Psoas muscle (tissue), 8 donors: ENCODE results near the gene SOX11. TPM values are rescaled to one million over a fixed set of nuclear protein-coding genes. Genes with fewer than 3 reads are reported as not detected.
"Not testable (repeated sequence)": the region's sequence is repeated elsewhere in the genome, so short reads cannot be mapped to it uniquely, and the experiment has no call there.

ENCODE experiments used
- ATAC-seq, 4 donors: fragments of 200-7000 bp; cut with Tn5 transposase; one replicate each; pipeline ENCODE4 v1.9.1; 2020; ENCODE audit warnings: moderate library complexity in 3 of 4, mild to moderate bottlenecking in 2 of 4
- DNase-seq, 2 donors: peaks; one replicate each; pipeline ENCODE4 v3.0.0-alpha.2; 2020
- H3K27ac ChIP-seq: fragments of 200-600 bp; one replicate; pipeline ENCODE4 v1.8.0; 2022
- H3K27me3 ChIP-seq, 3 donors: fragments of 200-600 bp in 1 of 3; one replicate each; pipeline versions ENCODE4 v1.6.1 to v1.8.0; 2013 to 2022; ENCODE audit warnings: low read length in 2 of 3, mild to moderate bottlenecking in 2 of 3, moderate library complexity in 1 of 3; ENCODE audit not compliant: insufficient read depth in 3 of 3
- H3K36me3 ChIP-seq, 2 donors: fragments of 200-600 bp in 1 of 2; one replicate each; pipeline versions ENCODE4 v1.6.1 to v1.8.0; 2013 to 2022; ENCODE audit warnings: low read depth in 1 of 2, mild to moderate bottlenecking in 1 of 2, moderate library complexity in 1 of 2; ENCODE audit not compliant: insufficient read depth in 1 of 2
- H3K4me1 ChIP-seq: fragments of 200-600 bp; one replicate; pipeline ENCODE4 v1.8.0; 2022
- H3K4me3 ChIP-seq: fragments of 200-600 bp; one replicate; pipeline ENCODE4 v1.8.0; 2022; ENCODE audit warnings: mild to moderate bottlenecking
- H3K9me3 ChIP-seq: fragments of 200-600 bp; one replicate; pipeline ENCODE4 v1.8.0; 2022
- WGBS, 3 donors: extraction: QIAGEN DNeasy Blood & Tissue Kit; methylation state at CpG; one replicate each; pipeline versions ENCODE4 v1.1.6 to v1.1.7; 2013; 5-methylcytosine and 5-hydroxymethylcytosine counted together
- intact Hi-C, 2 donors: fragments of 100-400 bp; cut with DNase I; formaldehyde crosslinking; loops; one replicate each; pipeline versions ENCODE4 v1.11.0 to v1.14.2; 2022
- polyA plus RNA-seq, 3 donors: library from polyadenylated mRNA; stranded (reverse); fragments of 200-250 nt; gene quantifications; one replicate each; pipeline ENCODE4 v1.2.3, GENCODE V29; 2013
- total RNA-seq, 4 donors: library from RNA; stranded (reverse); fragmentation: NEBNext Ultra II Directional in 2 of 4; extraction: Animal tissue kit (Norgen Biotek cat#: 25700) in 2 of 4; gene quantifications; one replicate each; pipeline versions ENCODE4 v1.2.1 to v1.2.4, GENCODE V29; 2021 to 2023
- TF ChIP-seq, protein P1 (sequence below): fragments of 200-600 bp; IDR thresholded peaks from one replicate; pipeline ENCODE4 v1.8.0; 2022; ENCODE audit warnings: antibody characterized with exemption
- donor health status: healthy with polysubstance abuse.
- donor health status: DM: no; HTN: no; CAD: no; lungs with moderate emphysema.
- donor health status: Bipolar disorder and iron deficiency.
- donor health status: healthy.
- donor health status: DM: yes; HTN: yes; CAD: no.
- donor health status: DM: no; HTN: no; CAD: no.
- donor health status: DM: no; HTN: no; CAD: no.
- donor health status: DM: yes; HTN: yes; CAD: no.

Gene SOX11
- total and polyA plus RNA-seq, 7 donors = 0.01 to 0.43 (median 0.05) TPM; not detected in 1

DNA sequence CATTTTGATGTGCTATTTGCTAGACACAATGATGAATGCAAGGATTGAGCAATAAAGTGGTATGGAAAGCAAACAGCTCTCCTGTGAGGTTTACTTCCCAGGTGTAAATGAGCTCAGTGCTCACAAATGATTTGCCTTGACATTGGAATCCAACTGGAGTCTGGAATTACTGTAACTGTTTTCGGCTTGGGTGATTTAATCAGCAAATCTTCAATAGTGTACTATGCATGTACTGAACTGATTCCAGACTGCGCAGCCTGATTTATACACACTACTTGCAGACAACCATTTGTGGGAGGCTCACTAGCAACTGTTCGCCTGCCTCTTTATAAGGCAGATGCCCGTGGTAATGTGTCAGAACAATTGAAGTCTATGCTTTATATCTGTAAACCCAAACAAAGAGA is 27.9 kb upstream of the SOX11 start:
- H3K4me3 ChIP-seq = no peak overlapping the region
- TF ChIP-seq, protein P1, sequence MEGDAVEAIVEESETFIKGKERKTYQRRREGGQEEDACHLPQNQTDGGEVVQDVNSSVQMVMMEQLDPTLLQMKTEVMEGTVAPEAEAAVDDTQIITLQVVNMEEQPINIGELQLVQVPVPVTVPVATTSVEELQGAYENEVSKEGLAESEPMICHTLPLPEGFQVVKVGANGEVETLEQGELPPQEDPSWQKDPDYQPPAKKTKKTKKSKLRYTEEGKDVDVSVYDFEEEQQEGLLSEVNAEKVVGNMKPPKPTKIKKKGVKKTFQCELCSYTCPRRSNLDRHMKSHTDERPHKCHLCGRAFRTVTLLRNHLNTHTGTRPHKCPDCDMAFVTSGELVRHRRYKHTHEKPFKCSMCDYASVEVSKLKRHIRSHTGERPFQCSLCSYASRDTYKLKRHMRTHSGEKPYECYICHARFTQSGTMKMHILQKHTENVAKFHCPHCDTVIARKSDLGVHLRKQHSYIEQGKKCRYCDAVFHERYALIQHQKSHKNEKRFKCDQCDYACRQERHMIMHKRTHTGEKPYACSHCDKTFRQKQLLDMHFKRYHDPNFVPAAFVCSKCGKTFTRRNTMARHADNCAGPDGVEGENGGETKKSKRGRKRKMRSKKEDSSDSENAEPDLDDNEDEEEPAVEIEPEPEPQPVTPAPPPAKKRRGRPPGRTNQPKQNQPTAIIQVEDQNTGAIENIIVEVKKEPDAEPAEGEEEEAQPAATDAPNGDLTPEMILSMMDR = no peak
- intact Hi-C loops = no loop called here
- H3K4me1 ChIP-seq = no peaks in the 10 kb centered on the region
- no peak for ATAC-seq
- H3K27ac ChIP-seq = no peak overlapping the region
- no peak for DNase-seq
- H3K9me3 ChIP-seq = peaks cover 5% of the 10 kb centered on the region
- no peaks in the 10 kb centered on the region for H3K36me3 ChIP-seq
- 87 to 89% (median 89%) methylated on average over 4 of the region's 4 CpGs for WGBS, 3 donors
- H3K27me3 ChIP-seq = no peaks in the 10 kb centered on the region

DNA sequence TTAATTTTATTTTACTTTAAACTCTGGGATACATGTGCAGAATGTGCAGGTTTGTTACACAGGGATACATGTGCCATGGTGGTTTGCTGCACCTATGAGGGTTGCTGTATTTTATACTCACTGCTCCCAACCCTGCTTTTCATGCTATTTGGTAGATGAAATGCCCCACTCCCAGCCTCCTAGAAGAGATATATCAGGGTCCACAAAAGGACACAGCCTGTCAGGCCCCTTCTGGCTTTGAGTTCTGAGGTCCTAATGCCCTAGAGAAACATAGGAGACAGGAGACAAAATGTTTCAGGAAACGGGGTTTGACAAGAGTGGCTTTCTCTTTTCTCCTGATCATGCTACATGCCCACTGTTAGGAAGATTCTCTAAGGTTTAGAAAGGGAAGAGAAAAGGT is 27.1 kb upstream of the SOX11 start:
- Histone ChIP-seq H3K4me3 (no peak overlapping the region), H3K27me3 (no peaks in the 10 kb centered on the region), H3K4me1 (no peaks in the 10 kb centered on the region), H3K36me3 (no peaks in the 10 kb centered on the region), H3K27ac (no peak overlapping the region), H3K9me3 (peaks cover 5% of the 10 kb centered on the region)
- TF ChIP-seq, protein P1 = no peak
- WGBS, 3 donors = 72 to 81% (median 76%) methylated on average over 1 of the region's 1 CpG
- DNase-seq = no peak
- intact Hi-C loops = no loop called here
- ATAC-seq = no peak

DNA sequence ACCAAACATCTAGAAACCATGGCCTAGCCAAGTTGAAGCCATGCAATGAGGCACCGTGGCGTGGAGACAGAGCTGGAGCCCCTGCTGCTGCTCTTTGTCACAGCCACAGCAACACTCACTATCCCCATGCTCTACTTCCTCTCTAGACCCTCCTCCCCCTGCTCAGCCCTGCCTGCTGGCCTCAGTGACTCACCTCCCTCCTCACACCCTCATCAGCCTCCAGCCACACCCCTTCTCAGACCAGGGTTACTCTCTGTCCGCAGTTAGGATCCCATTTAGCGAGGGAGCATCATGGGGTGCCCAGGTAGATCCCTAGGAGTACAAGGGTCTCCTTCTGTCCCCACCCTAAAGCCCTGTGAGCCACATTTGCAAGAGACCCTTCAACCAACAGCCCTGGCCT is 25.4 kb upstream of the SOX11 start:
- ATAC-seq (no peak), DNase-seq (no peak)
- TF ChIP-seq, protein P1 = no peak
- H3K36me3 ChIP-seq = no peaks in the 10 kb centered on the region
- intact Hi-C loops = no loop called here
- H3K27ac ChIP-seq = no peak overlapping the region
- no peaks in the 10 kb centered on the region for H3K4me1 ChIP-seq
- WGBS, 3 donors = 94 to 97% (median 95%) methylated on average over 4 of the region's 4 CpGs
- no peak overlapping the region for H3K4me3 ChIP-seq
- H3K9me3 ChIP-seq = no peaks in the 10 kb centered on the region
- H3K27me3 ChIP-seq = peaks cover 0 to 3% (median 0%) of the 10 kb centered on the region in 3 donors

DNA sequence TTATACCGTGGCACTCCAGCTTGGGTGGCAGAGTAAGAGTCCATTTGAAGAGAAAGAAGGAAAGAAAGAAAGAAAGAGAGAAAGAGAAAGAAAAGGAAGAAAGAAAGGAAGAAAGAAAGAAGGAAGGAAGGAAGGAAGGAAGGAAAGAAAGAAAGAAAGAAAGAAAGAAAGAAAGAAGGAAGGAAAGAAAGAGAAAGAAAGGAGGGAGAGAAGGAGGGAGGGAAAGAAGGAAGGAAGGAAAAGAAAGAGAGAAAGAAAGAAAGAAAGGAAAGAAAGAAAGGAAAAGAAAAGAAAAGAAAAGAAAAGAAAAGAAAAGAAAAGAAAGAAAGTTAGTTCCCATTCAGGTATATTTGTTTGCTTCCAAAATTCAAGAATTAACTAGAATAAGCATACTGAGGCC is 24.5 kb upstream of the SOX11 start:
- WGBS, 3 donors = 98 to 100% (median 100%) methylated on average over 1 of the region's 1 CpG
- H3K4me1 ChIP-seq, DNase-seq, H3K9me3 ChIP-seq, ATAC-seq, H3K36me3 ChIP-seq, intact Hi-C loops, H3K27ac ChIP-seq, H3K4me3 ChIP-seq: not testable (repeated sequence)
- peaks cover 0 to 12% (median 0%) of the 10 kb centered on the region in 3 donors for H3K27me3 ChIP-seq

DNA sequence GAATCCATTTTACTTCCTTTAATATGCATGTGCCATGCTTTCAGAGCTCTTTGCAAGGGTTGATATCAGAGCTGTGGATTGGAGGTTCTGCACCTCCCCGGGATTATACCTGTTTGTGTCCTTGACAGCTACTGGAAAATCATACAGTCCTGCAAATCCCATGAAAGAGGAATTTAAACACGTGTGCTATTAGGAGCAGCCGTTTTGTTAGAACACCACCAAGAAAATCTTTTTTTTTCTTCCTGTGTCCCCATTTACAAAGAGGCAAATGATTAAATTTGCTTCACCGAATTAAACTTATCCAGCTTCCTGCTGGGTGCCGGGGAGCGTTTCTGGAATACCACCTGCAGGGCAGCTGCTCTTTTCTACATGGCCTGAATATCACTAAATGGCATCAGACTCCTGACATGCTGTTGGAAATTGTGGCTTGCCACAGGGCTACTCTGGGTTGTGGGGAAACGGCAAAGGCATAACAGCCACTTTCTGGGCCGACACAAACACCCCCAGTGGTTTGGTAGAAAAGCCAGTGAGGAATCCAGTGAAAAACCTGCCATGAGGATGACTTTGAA is 23.4 kb upstream of the SOX11 start:
- no peak for ATAC-seq
- no peaks in the 10 kb centered on the region for H3K9me3 ChIP-seq
- DNase-seq = no peak
- no peak overlapping the region for H3K27ac ChIP-seq
- peaks cover 1% of the 10 kb centered on the region for H3K4me1 ChIP-seq
- WGBS, 3 donors = 45 to 63% (median 52%) methylated on average over 8 of the region's 8 CpGs
- H3K4me3 ChIP-seq = no peak overlapping the region
- H3K27me3 ChIP-seq = peaks cover 0 to 23% (median 3%) of the 10 kb centered on the region in 3 donors
- H3K36me3 ChIP-seq = no peaks in the 10 kb centered on the region
- TF ChIP-seq, protein P1 = no peak
- intact Hi-C loops = no loop called here
